HepG2 (cell line): Measurements from ENCODE around the gene AS3MT. TPM values are rescaled to one million over a fixed set of nuclear protein-coding genes. Genes with fewer than 3 reads are reported as not detected.
A peak's percentile ranks its signal among the peaks of the same experiment; 100 is the strongest.

ENCODE experiments used
- ATF5 ChIP-seq: sonication (generic); formaldehyde crosslinking; IDR thresholded peaks from 2 replicates; pipeline ENCODE4 v1.4.0; 2020; ENCODE audit warnings: mild to moderate bottlenecking, low read depth, missing genetic modification reagents
- CBX1 ChIP-seq: IDR thresholded peaks from one replicate; pipeline ENCODE4 v1.6.1; 2016; ENCODE audit warnings: antibody characterized with exemption, low read depth
- E2F2 ChIP-seq: sonication (generic); formaldehyde crosslinking; IDR thresholded peaks from 2 replicates; pipeline ENCODE4 v1.4.0; 2020; ENCODE audit warnings: missing genetic modification reagents, borderline replicate concordance
- FOSL1 ChIP-seq: sonication (generic); formaldehyde crosslinking; IDR thresholded peaks from 2 replicates; pipeline ENCODE4 v1.9.0; 2021; ENCODE audit warnings: missing genetic modification reagents, borderline replicate concordance
- HNRNPL ChIP-seq: fragments of 200-400 bp; formaldehyde crosslinking; IDR thresholded peaks from 2 replicates; pipeline ENCODE4 v1.6.1; 2017; ENCODE audit warnings: mild to moderate bottlenecking, low read depth, low read length
- JUNB ChIP-seq: sonication (generic); formaldehyde crosslinking; IDR thresholded peaks from 2 replicates; pipeline ENCODE4 v1.8.0; 2022; ENCODE audit warnings: missing genetic modification reagents, mild to moderate bottlenecking, borderline replicate concordance
- MTF2 ChIP-seq: sonication (generic); formaldehyde crosslinking; IDR thresholded peaks from 2 replicates; pipeline ENCODE4 v1.5.0; 2020; ENCODE audit warnings: missing genetic modification reagents, borderline replicate concordance
- NR2F2 ChIP-seq: IDR thresholded peaks from 2 replicates; pipeline ENCODE4 v1.6.1; 2012; ENCODE audit warnings: low read depth, inconsistent platforms, borderline replicate concordance
- STAG1 ChIP-seq: sonication (generic); formaldehyde crosslinking; IDR thresholded peaks from 2 replicates; pipeline ENCODE4 v1.4.0; 2020; ENCODE audit warnings: missing genetic modification reagents
- THAP11 ChIP-seq: IDR thresholded peaks from 2 replicates; pipeline ENCODE4 v1.6.1; 2016; ENCODE audit warnings: missing biosample characterization, missing genetic modification reagents
- TP53 ChIP-seq: sonication (generic); formaldehyde crosslinking; conservative IDR thresholded peaks from 2 replicates; pipeline ENCODE4 v1.4.0; 2020; ENCODE audit warnings: missing genetic modification reagents
- ZNF776 ChIP-seq: sonication (generic); formaldehyde crosslinking; IDR thresholded peaks from 2 replicates; pipeline ENCODE4 v1.4.0; 2020; ENCODE audit warnings: mild to moderate bottlenecking, missing genetic modification reagents
- polyA plus RNA-seq, 8 experiments: library from polyadenylated mRNA; depleted of rRNA in 3 of 8; stranded (reverse) in 7 of 8; unstranded in 1 of 8; fragments of >200 nt; fragmentation: Illumina TruSeq in 4 of 8; extraction: Trizol in 4 of 8; gene quantifications; 2 replicates each; pipeline versions ENCODE4 v1.2.1 to v1.2.3, GENCODE V29; 2011 to 2016; ENCODE audit warnings: low read depth in 4 of 8, missing spikeins in 1 of 8, mixed read lengths in 1 of 8; ENCODE audit not compliant: insufficient read depth in 1 of 8
- total RNA-seq, 5 experiments: library from RNA; depleted of rRNA; stranded (reverse); fragments of >200 nt; fragmentation: Illumina TruSeq; extraction: Trizol; gene quantifications; 2 replicates each; pipeline ENCODE4 v1.2.3, GENCODE V29; 2016; ENCODE audit warnings: low read depth in 1 of 5
- TF ChIP-seq, protein P1 (sequence below), 2 experiments: sonication (generic) in 1 of 2; formaldehyde crosslinking in 1 of 2; IDR thresholded peaks; 2 replicates each; pipeline versions ENCODE4 v1.4.0 to v1.6.1; 2018 to 2020; ENCODE audit warnings: missing genetic modification reagents in 2 of 2, borderline replicate concordance in 1 of 2, low read depth in 1 of 2, mild to moderate bottlenecking in 1 of 2, missing biosample characterization in 1 of 2
- TF ChIP-seq, protein P2 (sequence below): sonication (generic); formaldehyde crosslinking; IDR thresholded peaks from 2 replicates; pipeline ENCODE4 v1.4.0; 2020; ENCODE audit warnings: missing genetic modification reagents
- TF ChIP-seq, protein P3 (sequence below): sonication (generic); formaldehyde crosslinking; IDR thresholded peaks from 2 replicates; pipeline ENCODE4 v1.4.0; 2020; ENCODE audit warnings: missing genetic modification reagents

The AS3MT gene
- total and polyA plus RNA-seq, 2 of the 13 experiments (the other 11 are each of a cell fraction or from before 2014, with no cell fraction given): 8.7 to 17.4 TPM

DNA sequence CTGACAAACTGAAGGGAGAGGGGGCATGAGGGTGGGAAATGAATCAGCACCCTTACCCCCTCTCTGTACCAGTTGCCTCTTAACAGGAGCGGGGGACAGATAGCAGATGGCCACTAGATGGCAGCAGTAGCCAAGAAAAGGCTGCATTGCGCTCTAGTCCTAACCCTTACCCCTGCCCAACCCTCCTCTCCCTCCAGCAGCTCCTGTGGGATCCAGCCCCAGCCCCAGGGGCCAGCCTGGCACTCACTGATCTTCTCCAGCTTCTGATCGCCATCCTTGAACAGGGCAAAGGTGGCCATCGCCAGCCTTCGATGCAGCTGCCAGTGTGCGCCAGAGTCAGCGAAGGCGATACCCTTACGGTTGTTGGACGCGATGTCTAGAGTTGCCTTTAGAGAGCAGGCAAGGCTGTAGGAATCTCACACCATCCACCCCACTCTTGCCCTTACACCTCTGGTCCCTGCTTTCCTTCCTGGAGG, 34.2 kb upstream of the AS3MT start (continued):
- TF ChIP-seq E2F2 (CRISPR knock-in tag) (no peak), CBX1 (no peak), JUNB (CRISPR knock-in tag) (no peak), ZNF776 (CRISPR knock-in tag) (peak; percentile 49; the same call in 1 of the 2 replicates), FOSL1 (no peak), TP53 (CRISPR knock-in tag) (no peak), THAP11 (CRISPR knock-in tag) (0 out of 2 replicates have a peak, but pooled peaks have one; percentile 30), NR2F2 (no peak), HNRNPL (no peak), MTF2 (CRISPR knock-in tag) (no peak), ATF5 (no peak), STAG1 (CRISPR knock-in tag) (peak; percentile 97)
- TF ChIP-seq, protein P1, sequence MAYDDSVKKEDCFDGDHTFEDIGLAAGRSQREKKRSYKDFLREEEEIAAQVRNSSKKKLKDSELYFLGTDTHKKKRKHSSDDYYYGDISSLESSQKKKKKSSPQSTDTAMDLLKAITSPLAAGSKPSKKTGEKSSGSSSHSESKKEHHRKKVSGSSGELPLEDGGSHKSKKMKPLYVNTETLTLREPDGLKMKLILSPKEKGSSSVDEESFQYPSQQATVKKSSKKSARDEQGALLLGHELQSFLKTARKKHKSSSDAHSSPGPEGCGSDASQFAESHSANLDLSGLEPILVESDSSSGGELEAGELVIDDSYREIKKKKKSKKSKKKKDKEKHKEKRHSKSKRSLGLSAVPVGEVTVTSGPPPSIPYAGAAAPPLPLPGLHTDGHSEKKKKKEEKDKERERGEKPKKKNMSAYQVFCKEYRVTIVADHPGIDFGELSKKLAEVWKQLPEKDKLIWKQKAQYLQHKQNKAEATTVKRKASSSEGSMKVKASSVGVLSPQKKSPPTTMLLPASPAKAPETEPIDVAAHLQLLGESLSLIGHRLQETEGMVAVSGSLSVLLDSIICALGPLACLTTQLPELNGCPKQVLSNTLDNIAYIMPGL (CRISPR knock-in tag; IDR thresholded peaks at IDR 0.05; ENCODE audit: borderline replicate concordance in 1 of 2, low read depth in 1 of 2): 0 out of 4 replicates have a peak, but pooled peaks of 1 of the 2 experiments have one; percentile 27
- TF ChIP-seq, protein P2, sequence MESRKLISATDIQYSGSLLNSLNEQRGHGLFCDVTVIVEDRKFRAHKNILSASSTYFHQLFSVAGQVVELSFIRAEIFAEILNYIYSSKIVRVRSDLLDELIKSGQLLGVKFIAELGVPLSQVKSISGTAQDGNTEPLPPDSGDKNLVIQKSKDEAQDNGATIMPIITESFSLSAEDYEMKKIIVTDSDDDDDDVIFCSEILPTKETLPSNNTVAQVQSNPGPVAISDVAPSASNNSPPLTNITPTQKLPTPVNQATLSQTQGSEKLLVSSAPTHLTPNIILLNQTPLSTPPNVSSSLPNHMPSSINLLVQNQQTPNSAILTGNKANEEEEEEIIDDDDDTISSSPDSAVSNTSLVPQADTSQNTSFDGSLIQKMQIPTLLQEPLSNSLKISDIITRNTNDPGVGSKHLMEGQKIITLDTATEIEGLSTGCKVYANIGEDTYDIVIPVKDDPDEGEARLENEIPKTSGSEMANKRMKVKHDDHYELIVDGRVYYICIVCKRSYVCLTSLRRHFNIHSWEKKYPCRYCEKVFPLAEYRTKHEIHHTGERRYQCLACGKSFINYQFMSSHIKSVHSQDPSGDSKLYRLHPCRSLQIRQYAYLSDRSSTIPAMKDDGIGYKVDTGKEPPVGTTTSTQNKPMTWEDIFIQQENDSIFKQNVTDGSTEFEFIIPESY (CRISPR knock-in tag): peak; percentile 73; the same call in 1 of the 2 replicates
- TF ChIP-seq, protein P3, sequence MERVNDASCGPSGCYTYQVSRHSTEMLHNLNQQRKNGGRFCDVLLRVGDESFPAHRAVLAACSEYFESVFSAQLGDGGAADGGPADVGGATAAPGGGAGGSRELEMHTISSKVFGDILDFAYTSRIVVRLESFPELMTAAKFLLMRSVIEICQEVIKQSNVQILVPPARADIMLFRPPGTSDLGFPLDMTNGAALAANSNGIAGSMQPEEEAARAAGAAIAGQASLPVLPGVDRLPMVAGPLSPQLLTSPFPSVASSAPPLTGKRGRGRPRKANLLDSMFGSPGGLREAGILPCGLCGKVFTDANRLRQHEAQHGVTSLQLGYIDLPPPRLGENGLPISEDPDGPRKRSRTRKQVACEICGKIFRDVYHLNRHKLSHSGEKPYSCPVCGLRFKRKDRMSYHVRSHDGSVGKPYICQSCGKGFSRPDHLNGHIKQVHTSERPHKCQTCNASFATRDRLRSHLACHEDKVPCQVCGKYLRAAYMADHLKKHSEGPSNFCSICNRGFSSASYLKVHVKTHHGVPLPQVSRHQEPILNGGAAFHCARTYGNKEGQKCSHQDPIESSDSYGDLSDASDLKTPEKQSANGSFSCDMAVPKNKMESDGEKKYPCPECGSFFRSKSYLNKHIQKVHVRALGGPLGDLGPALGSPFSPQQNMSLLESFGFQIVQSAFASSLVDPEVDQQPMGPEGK (CRISPR knock-in tag): peak; percentile 36; the same call in 1 of the 2 replicates
